Eye (tissue), 1 donor: ENCODE measurements around the gene SLC28A1.
"Not testable (repeated sequence)": the region's sequence is repeated elsewhere in the genome, so short reads cannot be mapped to it uniquely, and the experiment has no call there.

Experiments used
- DNase-seq: peaks from one replicate; pipeline ENCODE4 v3.0.0-alpha.2; 2015

The SLC28A1 gene

DNA sequence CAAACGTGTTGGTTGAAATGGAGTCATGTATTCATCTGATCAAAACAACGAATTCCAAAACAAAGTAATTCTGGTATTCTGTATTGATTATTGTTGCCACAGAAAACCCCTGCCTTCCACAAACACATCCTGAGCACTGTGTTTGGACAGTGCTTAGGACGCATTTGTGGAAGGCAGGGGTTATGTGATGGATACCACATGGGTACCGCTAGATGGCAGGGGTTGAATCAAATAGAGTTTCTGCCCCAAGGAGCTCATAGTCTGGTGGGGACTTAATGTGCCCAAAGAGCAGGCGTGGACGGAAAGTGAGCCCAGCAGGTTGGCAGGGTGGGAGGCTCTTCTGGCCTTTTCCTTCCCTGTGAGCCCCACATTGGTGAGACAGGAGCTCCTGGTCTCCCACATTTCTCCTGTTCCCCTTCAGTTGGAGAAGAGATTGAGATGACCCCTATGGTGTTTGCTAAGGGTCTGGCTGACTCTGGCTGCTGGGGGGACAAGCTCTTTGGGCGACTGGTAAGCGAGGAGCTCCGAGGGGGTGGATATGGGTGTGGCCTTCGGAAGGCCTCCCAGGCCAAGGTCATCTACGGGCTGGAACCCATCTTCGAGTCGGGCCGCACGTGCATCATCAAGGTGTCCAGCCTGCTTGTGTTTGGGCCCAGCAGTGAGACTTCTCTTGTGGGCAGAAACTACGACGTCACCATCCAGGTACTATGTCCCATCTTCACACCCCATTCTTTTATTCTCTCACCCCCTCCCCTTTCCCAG lies 22.1 kb upstream of the SLC28A1 start:
- no peak for DNase-seq

DNA sequence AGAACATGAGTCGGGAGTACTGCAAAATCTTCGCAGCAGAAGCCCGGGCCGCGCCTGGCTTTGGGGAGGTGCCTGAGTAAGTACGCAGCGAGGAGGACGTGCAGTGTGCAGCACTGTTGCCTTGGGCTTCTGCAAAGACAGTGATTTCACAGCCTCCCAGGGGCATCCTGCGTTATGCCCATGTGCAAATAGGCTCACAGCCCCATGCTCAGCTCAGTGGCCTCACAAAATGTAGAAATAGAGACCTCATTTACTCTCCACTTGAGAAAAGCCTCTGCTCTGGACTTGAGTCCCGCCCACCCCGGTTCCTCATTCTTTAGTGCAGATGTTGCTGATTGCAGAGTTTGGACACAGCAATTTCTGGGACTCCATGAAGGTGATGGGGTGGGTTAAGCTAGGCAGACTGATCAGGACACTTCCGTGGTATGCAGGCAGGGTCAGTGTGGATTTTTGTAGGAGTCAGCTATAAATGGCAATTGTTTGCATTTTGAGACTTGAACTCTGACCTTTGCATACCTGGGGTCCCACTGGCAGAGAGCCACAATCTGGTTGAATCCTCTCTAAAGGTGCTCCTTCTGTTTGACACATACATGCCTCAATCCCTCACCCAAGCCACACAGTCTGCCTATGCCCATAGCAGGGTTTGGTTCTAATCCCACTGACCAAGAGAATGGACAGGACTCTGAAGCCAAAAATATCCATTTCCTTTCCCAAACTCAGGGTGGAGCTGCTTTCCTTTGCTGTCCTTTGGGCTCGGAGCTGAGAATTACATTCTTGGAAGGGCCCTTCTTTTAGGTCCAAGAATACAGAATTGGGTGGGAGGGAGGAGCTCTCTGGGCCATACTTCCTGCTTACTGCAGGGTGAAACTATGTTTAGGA lies 20.7 kb upstream of the SLC28A1 start:
- DNase-seq = no peak

DNA sequence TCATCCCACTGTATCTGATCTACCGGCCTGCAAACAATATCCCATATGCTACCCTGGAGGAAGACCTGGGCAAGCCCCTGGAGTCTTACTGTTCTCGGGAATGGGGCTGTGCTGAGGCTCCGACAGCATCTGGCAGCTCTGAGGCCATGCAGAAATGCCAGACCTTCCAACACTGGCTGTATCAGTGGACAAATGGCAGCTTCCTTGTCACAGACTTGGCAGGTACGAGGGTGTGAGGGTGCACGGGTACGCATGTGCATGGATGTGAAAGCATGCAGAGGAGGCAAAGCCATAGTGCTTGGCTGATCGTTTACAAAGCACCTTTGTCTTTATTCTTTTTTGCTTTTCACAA lies 20.0 kb upstream of the SLC28A1 start:
- DNase-seq = no peak

DNA sequence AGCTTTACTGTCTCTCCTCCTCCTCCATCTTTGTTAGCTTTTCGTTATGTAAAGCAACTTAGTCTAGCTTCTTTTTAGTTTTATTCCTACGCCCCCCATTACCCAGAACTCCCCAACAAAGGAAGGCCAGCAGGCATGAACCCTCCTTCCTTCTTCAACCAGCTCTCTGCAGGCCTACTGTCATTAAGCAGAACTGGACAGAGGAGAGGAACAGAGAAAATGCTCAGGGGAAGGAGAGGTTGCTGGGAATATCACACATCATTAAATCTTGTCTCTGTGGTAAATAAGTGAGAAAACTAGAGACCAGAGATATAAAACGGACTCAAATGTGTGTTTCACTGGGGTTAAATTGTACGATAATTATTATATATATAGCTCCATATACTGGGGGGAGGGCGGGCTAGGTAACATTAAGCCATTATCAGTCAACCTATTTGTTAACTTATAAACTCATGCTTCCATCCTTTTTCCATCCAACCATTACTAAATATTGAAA lies 19.3 kb upstream of the SLC28A1 start:
- no peak for DNase-seq

DNA sequence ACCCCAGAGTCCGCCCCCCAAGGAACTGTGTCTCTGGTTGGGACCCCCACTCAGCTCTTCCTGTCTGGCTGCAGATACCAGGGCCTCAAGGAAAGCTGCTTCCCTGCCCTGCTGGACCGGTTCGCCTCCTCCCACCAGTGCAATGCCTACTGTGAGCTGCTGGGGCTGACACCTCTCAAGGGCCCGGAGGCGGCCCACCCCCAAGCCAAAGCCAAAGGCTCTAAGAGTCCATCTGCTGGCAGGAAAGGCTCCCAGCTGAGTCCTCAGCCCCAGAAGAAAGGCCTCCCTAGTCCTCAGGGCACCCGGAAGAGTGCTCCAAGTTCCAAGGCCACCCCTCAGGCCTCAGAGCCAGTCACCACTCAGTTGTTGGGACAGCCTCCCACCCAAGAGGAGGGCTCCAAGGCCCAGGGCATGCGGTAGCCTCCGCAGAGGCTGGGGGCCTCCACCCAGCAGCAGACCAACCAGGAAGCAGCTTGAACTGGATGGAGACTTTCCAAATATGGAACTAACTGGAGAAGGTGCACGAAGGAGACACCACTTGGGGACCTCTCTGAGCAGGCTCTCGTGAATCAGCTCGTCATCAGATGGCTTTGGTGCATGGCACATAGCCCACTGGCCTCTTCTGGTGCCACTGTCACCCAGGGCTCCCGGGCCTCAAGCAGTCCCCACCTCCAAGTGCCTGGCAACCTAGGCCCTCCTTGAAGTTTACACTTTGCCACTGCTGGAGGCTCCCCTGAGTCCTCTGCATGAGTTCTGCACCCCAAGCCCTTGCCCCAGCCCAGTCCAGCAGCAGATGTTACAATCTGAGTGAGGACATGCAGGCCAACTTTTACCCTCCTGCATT lies 16.2 kb upstream of the SLC28A1 start:
- no peak for DNase-seq

DNA sequence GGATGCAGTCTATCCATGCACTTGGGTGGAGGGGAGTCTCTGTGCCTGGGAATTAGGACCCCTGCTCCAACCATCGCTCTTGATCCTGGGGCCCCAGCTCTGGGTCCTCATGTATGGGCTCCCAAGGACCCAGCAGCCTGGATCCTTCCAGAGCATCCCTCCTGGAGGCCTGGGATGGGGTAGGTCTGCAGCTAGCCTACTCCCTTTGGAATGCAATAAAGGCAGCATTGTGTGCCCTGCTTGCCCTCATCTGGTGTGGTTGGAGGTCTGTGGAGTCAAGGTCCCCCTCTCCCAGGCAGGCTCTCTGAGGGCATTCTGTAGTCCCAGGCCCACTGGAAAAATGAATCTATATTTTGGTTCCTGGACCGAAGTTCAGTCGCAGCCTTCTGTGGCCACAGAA lies 15.0 kb upstream of the SLC28A1 start:
- DNase-seq = no peak

DNA sequence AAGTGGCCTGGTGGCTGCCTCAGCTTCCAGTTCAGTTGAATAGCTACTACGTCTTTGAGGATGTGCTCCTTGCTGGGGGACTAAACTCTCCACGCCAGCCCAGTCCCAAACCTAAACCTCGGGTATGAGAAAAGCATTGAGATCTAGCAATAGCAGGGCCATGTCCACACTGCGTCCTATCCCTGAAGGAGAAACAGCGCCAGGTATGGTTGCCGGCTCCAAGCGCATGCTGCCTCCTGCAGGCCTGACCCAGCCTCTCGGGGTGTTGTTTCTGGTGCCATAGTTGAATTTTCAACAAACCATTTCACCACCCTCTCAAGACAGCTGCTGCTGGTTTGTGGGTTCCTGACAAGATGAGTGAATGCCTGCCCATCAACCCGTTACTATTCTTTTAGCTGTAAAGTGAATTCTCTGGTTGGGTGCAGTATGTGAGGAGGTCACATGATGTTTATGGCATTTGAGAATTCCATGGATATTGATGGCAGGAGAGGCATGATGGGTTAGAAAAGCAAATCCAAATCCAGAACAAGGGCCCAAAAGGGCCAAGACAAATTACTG lies 13.0 kb upstream of the SLC28A1 start:
- DNase-seq = no peak

DNA sequence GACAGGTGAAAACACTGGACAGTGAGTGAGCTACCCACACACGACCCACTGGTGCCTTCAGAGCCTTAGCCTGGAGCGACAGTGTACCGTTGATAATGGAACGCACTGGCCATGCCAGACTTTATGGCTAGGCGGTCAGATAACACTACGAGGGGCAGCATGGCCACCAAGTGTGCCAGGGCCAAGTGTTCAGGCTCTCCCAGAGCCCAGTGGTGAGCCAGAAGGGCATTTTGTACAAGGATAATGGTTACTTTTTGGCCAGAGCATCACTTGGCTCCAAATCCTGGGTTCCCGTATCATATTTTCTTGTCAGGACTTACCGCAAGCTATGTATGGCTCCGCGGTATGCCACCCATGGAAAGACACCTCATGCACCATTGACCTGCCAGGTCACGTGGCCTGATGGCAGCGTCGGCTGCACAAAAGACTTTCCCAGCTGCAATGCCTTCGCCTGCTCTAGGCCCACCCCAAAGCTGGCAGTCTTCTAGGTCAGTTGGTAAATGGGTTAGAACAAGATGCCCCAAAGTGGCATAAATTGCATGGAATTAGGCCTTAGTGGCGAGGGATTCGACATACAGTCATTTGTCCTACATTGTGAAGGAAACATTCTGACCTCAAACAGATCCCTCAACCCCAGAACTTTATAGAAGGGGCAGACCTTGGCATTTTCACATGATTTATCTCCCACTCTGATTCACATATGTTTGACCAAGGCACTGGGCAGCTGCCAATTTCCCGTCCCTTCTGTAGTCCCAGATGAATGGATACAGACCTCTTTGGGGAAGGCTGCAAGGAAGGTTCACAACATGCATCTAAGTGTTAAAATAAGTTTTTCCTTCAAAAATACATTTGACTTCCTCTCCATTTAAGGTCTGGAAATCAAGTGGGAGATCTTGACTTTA lies 12.2 kb upstream of the SLC28A1 start:
- no peak for DNase-seq

DNA sequence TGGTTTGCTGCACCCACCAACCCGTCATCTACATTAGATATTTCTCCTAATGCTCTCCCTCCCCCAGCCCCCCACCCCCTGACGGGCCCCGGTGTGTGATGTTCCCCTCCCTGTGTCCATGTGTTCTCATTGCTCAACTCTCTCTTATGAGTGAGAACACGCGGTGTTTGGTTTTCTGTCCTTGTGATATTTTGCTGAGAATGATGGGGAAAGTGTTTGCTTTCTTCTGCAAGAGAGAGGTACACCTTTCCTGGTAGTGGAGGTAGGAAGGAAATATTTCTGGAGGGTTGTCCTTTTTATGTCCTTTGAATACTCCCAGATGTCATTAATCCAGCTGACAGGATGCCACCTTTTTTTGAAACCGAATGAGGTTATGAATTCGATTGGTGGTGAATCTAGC lies 10.5 kb upstream of the SLC28A1 start:
- DNase-seq = no peak

DNA sequence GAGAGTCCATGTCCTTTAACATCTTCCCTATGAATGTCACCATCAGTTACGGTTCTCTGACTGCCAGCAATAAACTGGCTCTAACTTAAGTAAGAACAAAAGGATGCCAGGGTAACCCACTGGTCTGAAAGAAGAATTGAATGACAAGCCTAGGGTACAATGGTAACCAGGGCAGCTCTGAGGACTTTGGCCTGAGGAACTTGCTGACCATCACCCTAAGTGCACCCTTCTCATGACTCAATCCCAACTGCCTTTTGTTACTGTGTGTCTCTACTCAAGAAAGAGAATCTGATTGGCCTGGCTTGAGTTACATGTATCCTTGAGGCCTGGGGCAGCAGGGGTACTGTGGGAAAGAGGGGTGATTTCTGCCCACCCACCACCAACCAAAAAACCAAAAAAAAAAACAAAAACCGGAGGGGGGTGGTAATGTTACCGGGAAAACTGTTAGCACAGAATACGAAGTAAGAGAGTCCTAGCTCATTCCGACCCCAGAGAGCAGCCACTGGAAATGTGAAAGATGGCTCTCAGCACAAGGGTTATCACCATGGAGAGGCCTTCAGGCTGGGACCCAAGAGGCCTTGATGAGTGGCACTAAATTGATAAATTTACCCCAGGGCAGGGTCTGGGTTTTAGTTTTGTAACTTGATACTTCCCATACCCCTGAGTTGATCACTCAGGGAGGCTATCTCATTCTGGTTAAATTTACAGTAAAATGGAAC lies 9.3 kb upstream of the SLC28A1 start:
- DNase-seq = no peak

DNA sequence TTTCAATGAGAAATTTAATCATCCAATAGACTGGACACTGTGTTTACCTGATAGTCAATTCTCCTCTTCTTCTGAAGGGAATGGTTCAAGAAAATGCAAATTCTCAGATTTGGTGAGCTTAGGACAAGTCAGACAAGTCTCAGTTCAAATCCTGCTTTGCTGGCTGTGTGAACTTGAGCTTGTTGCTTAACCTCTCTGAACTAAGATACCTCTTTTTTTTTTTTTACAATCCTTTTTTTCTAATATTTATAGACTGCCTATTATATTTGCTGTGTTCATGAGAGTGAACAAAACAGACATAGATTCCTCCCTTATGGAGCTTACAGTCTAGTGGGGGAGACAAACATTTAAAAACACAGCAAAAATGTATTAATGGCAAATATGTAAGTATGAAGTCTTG lies 8.2 kb upstream of the SLC28A1 start:
- no peak for DNase-seq

DNA sequence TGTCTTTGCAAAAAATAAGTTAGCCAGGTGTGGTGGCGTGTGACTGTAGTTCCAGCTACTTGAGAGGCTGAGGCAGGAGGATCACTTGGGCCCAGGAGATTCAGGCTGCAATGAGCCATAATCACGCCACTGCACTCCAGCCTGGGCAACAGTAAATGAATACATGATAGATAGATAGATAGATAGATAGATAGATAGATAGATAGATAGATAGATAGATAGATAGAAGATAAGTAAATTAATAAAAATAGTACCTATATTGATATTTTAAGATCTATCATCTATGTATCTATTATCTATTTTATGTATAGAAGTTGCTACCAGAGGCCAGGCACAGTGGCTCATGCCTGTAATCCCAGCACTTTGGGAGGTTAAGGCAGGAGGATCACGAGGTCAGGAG lies 6.8 kb upstream of the SLC28A1 start:
- not testable (repeated sequence) for DNase-seq

DNA sequence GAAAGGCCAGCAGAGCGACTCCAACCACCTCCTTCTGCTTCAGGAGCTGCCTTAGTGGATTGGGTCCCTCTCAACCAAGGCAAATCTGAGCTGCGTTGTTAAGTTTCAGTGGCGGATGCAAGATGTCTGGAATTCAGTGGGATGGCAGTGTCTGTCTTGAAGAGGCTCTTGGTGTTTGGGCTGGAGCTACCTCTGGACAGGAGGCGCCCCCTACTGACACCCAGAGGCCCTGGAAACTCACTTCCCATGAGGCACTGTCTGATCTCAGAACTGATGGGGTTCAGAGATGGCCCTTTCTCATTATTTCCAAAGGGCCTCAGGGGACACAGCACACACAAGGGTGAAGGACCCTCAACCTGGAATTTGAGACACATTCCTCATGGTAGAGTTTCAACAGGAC lies 6.0 kb upstream of the SLC28A1 start:
- peak; percentile 72 for DNase-seq

DNA sequence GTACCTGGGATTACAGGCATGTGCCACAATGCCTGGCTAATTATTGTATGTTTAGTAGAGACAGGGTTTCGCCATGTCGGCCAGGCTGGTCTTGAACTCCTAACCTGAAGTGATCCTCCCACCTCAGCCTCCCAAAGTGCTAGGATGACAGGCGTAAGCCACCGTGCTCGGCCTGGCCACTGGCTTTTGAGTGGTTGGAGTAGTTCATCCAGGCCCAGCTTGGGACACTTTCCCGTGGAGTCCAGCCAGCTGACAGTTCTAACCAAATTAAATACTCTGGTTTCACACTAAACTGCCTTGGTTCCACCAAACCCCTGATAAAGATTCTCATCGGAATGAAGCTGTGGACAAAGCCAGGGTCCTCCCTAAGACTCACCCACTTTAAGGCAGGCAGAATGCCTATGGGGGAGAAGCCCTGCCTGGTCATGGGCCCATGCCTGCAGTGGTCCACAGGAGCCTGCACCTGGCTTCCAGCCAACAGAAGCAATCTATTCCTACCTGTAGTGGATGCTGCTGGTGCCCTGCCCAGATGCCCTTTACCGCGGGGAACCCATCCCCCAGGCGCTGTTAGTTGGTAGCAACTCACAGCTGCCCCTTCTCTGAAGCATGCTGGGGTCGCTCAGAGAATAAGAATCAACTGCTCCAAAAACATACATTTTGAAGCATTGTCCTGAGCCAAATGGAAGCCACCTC lies 5.2 kb upstream of the SLC28A1 start:
- no peak for DNase-seq

DNA sequence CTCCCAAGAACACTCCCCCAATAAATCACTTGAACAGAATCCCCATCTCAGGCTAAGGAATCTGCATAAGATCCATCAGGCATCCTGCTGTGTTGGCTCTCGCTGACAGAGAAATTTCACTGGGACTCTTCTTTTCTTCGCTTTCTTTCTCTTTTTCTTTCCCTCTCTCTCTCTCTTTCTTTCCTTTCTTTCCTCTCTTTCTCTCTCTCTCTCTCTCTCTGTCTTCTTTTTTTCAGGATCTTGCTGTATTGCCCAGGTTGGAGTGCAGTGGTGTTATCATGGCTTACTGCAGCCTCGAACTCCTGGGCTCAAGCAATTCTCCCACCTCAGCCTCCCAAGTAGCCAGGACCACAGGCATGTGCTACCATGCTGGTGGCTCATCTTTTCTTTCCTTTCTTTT lies 4.5 kb upstream of the SLC28A1 start:
- no peak for DNase-seq

DNA sequence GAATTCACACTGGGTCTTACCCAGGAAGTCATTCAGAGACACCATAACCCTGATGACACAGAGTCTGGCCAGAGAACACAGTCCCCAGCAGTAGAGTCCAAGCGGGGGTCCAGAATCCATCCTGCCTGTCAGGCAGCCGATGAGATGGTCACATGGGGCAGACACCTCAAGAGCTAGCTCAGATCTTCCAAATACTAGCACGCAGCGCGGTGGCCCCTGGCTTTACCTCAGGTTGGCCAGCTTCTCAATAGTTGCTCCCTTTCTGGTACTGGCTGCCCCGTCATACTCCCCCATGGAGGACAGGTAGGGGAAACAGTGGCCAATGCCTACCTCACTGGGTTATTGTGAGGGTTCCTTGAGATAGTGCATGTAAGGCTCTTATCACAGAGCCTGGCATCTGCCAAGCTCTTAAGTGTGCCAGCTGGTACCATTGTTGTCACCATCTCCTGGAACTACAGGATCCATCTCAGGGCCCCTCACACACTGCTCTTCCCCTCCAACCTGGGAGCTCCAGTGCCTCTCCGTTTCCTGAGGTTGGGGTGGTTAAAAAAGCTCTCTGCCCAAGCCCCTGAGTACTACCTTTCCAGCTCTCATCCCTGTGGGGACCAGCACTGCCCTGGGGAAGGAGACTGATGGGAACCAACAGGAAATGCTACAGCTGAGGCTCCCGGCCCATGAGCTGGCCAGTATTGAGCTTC lies 3.5 kb upstream of the SLC28A1 start:
- no peak for DNase-seq

DNA sequence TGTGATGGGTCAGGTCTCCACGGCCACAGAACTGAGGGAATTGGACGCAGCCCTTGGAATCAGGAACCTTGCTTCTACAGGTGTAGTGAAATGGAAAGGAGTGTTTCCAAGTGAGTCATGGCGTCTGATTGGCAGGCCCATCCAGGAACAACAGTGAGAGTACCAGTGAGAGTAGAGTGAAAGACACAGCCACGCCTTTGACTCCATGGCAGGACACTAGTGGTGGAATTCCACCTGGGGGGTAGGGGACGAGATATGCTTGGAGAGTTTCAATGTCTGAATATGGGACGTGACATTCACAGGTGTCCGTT lies 3.0 kb upstream of the SLC28A1 start:
- DNase-seq = no peak

DNA sequence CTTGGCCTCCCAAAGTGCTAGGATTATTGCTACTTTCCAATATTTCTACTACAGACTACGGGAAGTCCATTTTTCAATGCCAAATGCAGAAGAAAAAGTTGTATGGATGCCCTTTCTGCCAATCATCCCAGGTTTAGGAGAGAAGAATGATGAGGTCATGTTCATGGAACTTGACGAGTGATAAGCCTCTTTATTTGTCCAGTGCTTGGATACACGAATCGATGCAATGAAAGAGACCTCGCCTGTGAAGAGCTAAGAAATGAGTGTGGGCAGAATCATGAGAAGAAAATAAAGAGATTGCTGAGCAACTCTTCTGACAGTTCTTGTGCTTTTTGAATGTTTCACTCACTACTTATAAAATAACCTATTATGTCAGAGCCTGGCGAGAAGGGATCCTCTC lies 996 bp upstream of the SLC28A1 start:
- DNase-seq = no peak

DNA sequence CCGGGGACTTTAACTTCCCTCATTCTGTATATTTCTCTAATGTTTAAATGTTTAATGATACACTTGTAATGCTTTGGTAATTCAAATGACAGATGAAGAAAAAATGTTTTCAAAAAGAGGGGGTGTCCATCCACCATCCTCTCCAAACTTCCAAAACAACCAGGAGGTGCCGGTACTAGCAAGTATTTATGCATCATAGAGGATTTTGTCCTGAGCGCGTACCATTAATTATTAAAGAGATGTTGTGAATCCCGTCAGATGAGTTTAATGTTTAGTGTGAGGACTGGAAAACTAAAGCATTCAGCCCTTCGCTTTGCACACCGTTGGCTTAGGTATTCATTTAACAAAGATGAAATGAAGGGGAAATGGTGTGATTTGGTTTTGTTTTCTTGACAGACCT lies 1.3 kb downstream of the SLC28A1 start:
- peak; percentile 48 for DNase-seq
